GM21786 (cell line): ENCODE results near the gene PSMD7.

Experiments
- ATAC-seq: cut with Tn5 transposase; IDR thresholded peaks from one replicate; pipeline ENCODE4 v1.9.1; 2021; ENCODE audit not compliant: unreplicated experiment

PSMD7 gene

DNA sequence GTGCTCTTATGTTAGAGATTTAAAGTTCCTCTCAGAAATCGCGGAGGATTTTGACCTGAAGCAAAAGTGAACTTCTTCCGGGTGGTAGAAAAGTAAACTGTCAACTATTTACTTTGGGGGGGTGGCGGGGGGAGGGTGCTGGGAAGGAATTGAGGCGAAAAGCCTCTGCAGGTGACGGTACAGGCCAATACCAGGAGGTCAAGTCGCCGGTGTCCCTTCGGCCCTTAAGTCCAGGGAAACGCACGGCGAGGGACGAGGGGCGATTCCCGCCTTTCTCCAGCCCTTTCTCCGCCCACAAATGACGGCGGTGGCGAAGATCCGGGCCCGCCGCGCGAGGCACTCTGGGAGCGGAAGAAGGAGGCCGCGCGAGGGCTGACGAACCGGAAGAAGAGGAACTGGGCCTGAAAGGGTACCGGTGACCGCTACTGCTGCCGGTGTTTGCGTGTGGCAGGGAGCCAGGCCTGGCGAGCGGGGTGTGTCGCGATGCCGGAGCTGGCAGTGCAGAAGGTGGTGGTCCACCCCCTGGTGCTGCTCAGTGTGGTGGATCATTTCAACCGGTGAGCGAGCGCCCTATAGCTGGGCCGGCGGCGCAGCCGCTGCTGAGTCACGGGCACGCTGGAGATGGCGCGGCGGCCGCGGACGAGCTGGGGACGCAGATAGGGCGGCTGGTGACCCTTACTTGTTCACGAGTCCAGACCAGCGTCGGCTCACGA lies at the start of gene PSMD7:
TSS of gene PSMD7 (plus strand) at position 383 of the 713 bp plus-strand sequence. CDS start at position 484, 101 bp downstream.
- ATAC-seq: peak; percentile 95

DNA sequence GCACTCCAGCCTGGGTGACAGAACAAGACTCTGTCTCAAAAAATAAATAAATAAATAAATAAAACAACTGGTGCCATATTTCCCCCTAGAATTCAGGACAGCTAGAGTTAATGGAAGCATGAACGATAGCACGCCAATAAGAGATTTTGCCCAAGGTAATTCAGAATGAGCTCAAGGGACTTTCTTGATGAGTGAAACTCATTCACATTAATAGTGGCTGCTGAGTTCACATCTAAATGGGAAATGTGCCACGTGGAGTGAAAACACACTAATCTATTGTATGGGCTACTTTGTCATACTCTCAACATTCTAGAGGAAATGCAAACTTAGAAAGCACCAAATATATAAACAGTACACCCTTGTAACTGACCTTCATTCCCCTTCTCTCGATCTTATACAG lies 47.4 kb upstream of the PSMD7 start:
- ATAC-seq: no peak

DNA sequence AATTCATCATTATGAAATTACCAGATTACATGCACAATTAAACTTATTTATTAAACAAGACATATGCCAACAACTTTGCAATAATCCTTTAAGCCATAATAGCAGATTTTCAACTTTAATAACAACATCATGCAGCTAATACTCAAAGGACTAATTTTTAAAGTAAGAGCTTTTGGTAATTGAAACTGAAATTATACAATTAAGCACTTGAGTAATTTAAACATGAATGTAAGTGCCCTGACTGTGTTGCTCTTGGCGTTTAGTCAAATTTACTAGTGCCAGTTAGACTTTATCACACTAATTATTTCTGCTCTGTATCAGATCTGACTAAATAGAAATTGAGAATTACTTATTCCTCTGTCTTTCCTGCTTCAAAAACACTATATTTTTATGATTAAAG lies 46.8 kb upstream of the PSMD7 start:
- ATAC-seq: no peak

DNA sequence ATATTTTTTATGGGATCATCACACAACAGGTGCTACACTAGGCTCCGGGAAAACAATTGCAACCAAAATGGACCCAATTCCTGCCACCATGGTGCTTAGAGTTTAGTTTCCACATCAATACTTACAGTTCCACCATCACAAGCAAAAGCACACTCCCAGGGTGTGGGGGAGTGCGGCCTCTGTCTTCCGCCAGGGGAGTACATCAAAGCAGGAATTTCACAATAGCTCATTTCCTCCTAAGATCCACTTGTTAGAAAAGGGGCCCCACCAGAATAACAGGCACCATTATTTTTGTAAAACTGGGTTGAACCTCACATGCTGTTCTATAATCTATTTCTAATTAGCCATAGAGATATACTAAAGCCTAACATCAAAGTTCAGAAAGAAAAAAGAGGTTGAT lies 44.3 kb upstream of the PSMD7 start:
- ATAC-seq: no peak

DNA sequence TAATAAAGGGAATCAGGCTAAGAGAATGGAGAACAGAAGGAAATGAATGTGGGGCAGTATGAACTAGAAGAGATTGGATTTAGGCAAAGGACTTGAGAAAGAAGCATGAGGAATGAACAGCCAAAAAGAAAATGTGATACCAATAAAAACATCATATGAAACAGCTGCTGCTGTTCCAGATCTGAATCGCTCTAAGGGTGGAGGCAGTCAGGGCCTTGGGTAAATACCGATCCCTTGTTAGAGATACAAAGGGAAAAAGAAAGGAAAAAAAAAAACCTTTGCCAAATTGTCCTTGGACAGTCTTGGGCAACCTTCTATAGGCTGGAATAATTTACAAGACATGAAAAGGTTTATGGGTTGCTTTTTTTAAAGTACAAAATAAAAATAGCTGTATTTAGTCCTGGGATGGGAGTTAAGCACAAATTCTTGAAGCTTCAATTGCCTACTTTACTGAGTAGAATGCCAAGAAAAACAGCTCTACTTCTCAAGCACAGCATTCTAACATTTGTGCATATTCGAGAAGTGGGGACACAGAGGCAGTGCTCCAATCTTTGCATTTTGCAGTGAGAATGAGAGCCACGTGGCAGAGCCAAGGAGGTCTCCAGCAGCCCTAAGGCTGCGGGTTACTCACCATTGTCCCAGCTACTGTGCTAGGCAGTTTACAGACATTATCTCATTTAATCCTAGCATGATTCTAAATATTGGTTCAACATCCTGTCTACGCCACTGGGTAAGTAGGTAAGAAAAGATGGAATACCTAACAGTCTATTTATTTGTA lies 43.3 kb upstream of the PSMD7 start:
- no peak for ATAC-seq

DNA sequence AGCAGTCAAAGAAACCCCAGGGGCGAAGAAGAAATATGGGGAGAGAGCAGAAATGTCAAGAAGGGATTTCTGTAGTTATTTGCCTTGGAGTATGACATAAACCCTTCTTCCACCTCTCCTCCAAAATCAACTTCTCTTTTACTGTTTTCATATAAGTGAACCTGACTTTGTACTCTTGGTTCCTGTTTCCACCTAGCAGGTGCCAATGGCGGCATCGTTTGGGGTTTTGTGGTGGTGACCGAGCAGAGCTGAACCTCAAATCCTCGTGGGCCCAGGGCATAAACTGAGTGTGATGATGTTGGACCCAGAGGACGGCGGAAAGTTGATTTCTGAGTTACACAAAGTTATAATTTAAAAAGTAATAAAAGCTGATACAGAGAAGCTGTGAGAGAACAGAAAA lies 39.6 kb upstream of the PSMD7 start:
- no peak for ATAC-seq

DNA sequence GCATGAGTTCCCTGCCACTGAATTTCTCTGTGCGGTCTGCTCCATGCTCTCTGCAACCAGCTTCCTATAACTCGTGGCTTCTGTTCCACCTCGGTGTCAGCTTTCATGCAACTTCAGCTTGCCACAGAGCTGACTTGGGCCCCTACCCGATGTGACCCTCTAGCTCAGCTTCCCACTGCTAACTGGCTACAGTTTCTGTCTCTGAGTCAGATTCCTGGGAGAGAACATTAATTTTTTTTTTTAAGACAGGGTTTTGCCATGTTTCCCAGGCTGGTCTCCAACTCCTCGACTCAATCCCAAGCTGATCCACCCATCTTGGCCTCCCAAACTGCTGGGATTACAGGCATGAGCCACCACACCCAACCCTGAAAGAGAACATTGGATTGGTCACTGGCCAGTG lies 35.5 kb upstream of the PSMD7 start:
- ATAC-seq: no peak

DNA sequence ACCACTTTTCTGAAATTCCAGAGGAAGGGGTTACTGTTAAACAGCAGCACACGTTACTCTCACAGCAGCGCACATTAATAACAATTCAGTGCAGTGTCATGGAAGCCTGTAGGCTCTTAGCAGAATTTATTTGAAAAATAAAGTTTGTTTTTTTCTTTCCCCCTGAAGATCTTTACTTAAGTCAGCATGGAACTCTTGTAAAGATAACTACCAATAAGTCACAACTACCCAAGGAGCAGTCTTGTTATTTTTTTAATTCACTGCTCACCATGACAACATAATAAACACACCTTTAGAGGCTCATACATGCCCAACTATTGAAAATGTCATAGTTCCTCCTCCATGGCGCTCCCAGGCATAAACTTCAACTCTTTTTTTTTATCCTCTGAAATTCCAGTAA lies 31.8 kb upstream of the PSMD7 start:
- no peak for ATAC-seq

DNA sequence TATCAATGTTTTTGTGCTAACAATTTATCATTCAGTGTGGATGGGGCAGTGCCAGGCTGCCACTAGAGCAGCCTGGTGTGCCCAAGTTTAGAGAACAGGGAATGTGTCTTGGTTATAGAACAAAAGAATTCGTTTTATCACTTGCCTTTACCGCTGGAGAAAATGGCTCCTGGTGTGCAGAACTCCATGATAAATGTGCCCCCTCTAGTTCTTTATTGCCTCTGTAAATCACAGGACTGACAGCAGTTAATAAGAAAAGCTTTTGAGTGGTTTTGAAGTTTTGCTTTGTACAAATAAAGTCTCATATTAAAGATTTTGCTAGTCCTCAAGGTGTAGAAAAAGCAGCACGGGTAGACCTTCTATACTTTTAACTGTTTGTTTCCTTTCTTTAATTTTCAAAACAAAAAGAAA lies 28.2 kb upstream of the PSMD7 start:
- no peak for ATAC-seq

DNA sequence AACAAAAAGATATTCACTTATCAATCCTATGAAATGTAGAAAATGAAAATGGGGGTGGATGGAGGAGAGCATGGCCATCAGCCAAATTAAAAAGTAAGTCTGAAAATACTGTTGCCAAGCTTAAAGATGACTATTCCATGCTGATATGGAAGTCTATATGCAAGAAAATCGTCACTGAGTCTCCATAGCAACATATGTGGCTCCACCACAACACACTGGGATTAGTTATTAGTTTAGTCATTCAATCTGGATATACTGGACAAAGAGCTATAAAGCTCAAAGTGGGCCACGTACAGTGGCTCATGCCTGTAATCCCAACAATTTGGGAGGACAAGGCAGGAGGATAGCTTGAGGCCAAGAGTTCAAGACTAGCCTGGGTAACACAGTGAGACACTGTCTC lies 24.7 kb upstream of the PSMD7 start:
- ATAC-seq: no peak

DNA sequence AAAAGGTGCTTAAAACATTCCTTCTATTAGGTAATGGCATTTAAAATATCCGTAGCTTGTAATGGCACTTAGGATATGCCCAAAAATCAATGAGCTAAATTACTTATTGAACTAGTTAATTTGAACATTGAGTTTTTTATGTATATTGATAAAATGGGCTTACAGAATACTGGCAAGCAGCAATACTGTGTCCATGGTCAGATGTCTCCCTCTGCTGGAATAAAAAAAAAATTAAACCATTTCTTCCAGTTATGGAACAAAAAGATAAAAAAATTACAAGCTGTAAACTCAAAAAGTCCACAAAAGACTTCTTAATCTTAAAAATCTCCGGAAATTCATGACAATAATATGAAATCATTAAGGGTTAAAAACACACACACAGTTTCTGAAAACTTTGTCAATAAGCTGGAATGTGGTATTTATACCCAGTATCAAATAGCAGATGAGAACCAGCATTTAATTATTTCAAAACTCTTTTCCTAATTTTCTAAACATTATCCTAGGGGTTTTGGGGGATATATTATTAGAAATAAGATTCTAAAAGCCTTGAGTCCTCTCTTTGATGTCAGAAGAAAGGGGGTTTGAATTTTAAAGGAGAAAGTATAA lies 21.5 kb upstream of the PSMD7 start:
- ATAC-seq: no peak

DNA sequence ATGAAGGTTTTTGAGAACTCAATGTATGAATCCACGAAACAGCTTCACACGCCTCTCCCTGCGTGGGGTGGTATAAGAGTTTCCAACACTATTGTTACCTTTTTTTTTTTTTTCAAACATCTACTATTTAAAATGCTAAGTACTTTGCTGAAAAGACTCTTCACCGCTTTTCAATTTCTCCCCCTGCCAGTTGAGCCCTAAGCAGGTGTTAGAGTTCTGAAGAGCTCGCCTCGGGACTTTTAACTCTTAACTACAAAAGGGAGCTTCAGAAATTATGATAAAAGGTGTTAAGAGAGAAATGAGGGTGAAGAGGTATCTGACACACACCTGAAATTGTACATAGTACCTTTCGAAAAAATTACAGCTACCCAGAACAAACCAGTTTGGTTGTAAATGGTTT lies 20.9 kb upstream of the PSMD7 start:
- no peak for ATAC-seq

DNA sequence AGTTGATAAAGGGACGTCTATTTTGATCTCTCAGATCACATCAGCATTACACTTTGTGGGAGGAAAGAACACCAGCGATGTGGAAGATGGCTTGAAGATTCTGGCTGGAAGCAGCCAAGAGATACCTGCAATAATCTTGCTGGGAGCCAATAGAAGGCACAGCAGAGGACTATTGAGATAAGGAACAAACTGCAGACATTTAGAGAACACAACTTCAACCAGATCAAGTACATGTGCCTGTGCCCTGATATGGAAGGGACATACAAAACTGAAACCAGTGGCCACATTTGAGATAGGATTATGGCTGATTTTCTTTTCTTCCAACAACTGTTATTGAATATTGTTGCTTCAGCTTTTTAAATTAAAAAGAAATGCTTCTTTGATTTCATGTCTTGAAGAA lies 18.6 kb upstream of the PSMD7 start:
- ATAC-seq: no peak

DNA sequence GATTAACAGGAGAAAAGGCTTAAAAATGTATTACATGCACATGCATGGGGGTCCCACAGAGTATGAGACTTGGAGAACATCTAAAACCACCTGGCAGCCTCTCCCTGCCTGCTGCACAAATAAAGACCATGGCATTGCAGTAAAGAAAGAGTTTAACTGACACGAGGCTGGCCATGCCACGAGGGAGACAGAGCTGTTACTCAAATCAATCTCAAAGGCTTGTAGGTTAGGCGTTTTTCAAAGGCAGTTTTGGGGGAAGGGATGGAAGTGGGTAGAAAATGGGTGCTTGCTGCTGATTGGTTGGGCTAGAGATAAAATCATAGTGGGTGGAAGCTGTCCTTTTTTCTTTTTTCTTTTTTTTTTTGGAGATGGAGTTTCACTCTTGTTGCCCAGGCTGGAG lies 17.3 kb upstream of the PSMD7 start:
- no peak for ATAC-seq

DNA sequence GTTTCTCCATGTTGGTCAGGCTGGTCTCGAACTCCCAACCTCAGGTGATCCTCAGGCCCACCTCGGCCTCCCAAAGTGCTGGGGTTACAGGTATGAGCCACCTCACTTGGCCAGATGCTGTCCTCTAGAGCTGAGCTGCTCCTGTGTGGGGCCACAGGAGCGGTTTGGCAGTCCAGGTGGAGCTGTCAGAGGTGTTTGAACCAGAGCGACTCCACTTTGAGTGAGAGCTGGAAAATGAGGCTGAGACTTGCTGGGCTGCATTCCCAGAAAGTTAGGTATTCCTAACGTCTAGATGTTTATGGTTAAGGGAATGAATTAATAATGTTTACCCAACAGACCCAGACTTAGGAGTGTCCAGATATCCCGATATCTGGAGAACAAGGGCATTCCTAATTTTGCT lies 16.8 kb upstream of the PSMD7 start:
- ATAC-seq: no peak

DNA sequence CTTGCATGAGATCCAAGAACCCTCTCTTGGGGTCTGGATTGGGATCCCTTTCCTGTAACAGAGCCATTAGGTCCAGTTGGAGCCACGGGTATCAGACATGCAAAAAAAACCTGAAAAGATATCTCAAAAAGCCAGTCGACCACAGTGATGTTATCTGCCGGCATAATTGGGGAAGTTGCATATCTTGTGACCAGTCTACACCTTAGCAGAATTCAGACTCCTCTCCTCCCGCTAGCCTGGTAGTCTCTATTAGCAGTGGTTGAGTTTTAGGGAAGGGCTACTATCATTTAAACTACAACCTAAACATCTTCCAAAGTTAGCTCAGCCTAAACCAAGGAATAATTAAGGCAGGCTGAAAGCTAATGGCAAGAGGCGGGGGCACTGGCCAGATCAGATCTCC lies 16.2 kb upstream of the PSMD7 start:
- no peak for ATAC-seq

DNA sequence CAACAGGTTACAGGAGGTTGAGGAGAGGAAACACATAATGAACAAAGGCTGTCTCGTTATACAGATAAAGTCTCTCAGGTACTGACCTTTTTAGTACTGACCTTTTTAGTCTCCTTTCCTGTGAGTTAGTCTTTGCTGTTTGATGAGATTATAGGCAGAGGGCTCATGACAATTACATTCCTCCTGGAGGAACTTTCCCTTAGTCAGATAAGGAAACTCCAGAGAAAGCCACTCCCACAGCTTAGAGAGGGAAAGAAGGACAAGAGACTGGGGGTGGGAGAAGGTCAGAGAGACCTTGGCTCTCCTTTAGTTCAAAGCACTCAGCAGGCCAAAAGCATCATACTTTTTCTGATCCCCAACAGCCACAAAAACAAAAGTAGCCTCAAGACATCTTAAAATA lies 15.3 kb upstream of the PSMD7 start:
- no peak for ATAC-seq

DNA sequence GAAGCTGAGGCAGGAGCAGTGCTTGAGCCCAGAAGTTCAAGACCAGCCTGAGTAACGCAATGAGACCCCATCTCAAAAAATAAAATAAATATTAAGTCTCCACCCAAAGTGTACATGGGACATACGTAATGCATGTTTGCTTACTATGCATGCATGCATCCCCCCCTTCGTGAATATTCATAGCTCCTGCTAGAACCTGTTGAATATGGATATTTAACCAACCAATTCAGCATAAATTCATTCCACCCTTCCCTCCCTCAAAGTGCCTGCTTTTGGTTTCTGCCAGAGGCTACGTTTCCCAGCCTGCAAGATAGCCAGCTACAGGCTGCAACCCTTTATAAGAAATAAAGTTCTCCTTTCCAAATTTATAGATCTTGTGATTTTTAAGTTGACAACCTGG lies 12.9 kb upstream of the PSMD7 start:
- ATAC-seq: no peak

DNA sequence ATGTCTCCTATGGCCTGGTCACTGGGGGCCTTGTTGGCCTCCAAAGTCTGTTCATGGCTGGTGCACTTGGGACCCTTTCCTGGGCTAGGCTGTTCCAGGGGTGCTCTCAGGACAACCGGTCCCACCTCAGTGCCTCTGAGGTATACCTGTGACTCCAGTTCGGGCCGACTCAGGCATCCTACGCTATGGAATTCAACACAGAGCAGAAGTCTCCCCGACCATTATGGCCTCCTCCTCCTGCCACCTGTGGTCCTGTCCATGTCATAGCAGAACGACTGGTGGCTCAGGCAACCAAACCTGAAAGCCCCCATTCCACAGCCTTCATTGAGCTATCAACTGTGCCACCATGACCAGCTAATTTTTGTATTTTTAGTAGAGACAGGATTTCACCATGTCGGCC lies 8.5 kb upstream of the PSMD7 start:
- no peak for ATAC-seq

DNA sequence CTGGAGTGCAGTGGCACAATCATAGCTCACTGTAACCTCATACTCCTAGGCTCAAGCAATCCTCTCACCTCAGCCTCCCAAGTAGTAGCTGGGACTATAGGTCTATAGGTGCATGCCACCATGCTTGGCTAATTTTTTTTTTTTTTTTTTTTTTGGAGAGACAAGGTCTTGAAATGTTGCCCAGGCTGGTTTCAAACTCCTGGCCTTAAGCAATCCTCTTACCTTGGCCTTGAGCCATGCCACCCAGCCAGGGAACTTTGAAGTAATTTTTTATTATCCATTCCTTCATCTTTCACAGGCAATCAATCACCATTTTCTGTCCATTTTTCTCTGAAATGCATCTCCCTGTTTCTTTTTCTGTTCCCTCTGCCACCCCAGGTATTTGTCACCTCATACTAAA lies 6.3 kb upstream of the PSMD7 start:
- ATAC-seq: no peak

DNA sequence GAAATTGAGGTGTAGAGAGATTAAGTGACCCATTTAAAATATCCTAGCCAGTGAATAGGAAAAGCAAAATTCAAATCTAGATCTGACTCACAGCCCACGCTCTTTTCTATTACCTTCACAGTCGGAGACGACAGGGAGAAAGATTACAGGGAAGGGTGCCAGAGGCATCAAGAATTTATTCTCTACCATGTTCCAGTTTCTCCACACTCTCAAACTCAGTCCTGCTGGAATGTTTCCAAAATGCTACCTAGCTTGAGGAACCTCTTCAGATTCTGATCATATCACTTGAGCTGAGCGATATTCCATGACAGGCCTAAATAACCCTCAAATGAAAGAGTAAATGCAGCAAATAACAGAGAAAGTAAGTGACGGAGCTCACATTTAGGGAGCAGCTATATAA lies 5.4 kb upstream of the PSMD7 start:
- no peak for ATAC-seq

DNA sequence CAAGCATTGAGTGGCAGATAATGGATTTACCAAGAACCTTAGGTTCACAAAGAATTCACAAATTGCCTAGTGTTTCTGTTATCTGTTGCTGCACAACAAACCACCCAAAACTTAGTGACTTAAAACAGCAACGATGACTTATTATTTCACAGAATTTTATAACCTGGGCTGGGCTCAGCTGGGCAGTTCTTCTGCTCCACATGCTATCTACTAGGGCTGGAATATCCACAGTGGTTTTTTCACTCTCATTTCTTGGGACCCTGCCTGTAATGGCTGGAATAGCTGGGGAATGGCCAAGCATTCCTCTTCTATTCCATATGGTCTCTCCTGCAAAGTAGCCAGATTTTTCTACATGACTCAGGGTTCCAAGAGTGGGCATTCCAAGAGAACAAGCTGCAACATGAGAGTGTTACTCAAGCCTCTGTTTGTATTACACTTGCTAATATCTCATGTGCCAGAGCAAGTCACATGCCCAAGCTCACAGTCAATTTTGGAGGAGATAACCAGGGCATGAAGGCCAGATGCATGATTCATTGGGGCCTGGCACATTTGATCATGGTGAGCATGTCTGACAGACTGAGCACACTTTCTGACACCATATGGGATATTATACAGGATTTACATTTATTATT lies 4.9 kb upstream of the PSMD7 start:
- ATAC-seq: no peak
